Left renal pelvis (tissue), 4 donors: ENCODE measurements around the gene KRTAP12-1. TPM values are rescaled to one million over a fixed set of nuclear protein-coding genes. Genes with fewer than 3 reads are reported as not detected.
"Not testable (repeated sequence)": the region's sequence is repeated elsewhere in the genome, so short reads cannot be mapped to it uniquely, and the experiment has no call there.

ENCODE experiments used
- DNase-seq, 4 donors: peaks; one replicate each; pipeline ENCODE4 v3.0.0-alpha.2; 2013; ENCODE audit warnings: low read depth in 4 of 4, low spot score in 3 of 4
- polyA plus RNA-seq, 4 donors: library from polyadenylated mRNA; unstranded; fragments of 120-200 nt; gene quantifications; one replicate each; pipeline ENCODE4 v1.2.1, GENCODE V29; 2013; ENCODE audit not compliant: insufficient read length in 4 of 4

Gene KRTAP12-1
- polyA plus RNA-seq, 4 donors: not detected

- no peak for DNase-seq
Measured at GRCh38 chr21:44671911-44672310, 10.1 kb downstream of the KRTAP12-1 start.

GRCh38 chr21:44670642-44671432 lies 11.1 kb downstream of the KRTAP12-1 start:
- DNase-seq: no peak

DNA sequence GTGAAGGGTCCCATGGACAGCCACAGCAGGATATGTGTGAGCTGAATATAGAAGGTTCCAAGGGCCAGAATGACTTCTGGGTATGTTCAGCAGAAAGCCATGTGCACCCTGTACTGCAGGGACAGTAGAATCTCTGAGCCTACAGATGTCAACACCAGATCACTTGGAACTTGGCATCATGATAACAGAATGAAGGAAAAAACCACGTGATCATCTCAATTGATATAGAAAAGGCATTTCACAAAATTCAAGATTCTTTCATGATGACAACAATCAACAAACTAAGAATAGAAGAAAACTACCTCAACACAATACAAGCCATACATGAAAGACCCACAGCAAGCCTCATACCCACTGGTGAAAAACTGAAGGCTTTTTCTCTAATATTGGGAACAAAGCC lies 14.4 kb downstream of the KRTAP12-1 start:
- DNase-seq: no peak

DNA sequence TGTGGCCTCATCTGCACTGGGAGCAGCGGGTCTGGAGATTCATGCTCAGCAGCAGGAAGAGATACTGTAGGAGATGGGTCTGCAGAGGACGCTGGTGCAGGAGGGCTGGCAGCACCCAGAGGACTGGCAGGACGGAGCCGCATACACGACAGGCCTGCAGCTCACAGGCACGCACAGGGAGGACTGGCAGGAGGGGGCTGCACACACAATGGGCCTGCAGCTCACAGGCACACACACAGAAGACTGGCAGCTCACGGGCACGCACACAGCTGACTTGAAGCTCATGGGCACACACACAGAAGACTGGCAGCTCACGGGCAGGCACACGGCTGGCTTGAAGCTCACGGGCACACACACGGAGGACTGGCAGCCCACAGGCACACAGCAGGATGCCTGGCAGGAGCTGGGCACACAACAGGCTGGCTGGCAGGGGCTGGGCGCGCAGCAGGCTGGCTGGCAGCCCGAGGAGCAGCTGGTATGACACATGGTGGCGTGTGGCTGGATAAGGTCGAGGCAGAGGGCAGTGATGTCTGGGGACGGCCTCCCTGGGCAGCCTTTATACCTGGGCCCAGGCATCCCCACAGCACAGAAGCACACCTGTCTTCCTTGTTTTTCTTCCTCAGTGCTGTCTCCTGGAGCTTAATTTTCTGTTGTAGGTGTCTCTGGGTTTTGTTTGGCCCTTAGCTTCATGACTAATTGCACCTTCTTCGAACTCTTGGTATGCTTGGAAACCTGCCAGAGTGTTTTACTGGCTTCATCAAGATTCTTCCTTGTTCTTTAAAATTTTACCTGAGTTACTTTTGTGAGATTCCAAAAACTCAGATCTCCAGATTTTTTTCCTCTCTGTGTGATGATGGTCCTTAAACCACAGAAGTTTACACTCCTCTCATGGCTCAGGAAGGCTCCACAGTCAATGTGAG lies 15.3 kb downstream of the KRTAP12-1 start, which contains the start of gene KRTAP12-2:
TSS of gene KRTAP12-2 (minus strand) at position 527 of the 920 bp plus-strand sequence. CDS start at position 486, 41 bp downstream.
- no peak for DNase-seq

GRCh38 chr21:44664691-44665090 lies 17.3 kb downstream of the KRTAP12-1 start:
- DNase-seq: no peak

- not testable (repeated sequence) for DNase-seq
Measured at GRCh38 chr21:44661567-44661966, 20.4 kb downstream of the KRTAP12-1 start.

GRCh38 chr21:44658913-44659595 lies 22.9 kb downstream of the KRTAP12-1 start:
- no peak for DNase-seq

- no peak for DNase-seq
Measured at GRCh38 chr21:44658541-44658910, 23.4 kb downstream of the KRTAP12-1 start.

- DNase-seq: no peak
Measured at GRCh38 chr21:44657635-44658540, 24.1 kb downstream of the KRTAP12-1 start, which contains the start of gene KRTAP12-3. Gene KRTAP12-3 (plus strand): TSS chr21:44657932. CDS start chr21:44657980, 48 bp downstream.

DNA sequence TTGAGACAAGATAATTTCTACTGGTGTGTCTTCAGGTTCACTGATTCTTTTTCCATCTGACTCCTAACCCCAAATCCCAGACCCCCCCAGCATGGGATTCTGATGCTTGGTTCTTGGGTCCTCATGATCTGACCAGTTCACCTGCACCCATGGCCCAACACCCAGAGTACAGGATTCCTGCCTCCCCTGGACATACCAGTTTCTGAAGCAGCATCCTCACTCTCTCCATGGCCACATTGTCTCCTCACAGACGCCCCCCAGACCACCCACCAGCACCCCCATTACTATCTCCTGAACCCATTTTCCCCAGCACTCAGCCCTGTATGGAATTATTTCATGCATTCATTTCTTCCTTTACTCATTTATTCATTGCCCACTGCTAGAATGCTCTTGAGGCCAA lies 25.1 kb downstream of the KRTAP12-1 start:
- no peak for DNase-seq

GRCh38 chr21:44654576-44655175 lies 27.3 kb downstream of the KRTAP12-1 start, which contains the start of gene KRTAP12-4:
Gene KRTAP12-4 (minus strand): TSS chr21:44654659. CDS start chr21:44654614, 45 bp downstream.
- no peak for DNase-seq

DNA sequence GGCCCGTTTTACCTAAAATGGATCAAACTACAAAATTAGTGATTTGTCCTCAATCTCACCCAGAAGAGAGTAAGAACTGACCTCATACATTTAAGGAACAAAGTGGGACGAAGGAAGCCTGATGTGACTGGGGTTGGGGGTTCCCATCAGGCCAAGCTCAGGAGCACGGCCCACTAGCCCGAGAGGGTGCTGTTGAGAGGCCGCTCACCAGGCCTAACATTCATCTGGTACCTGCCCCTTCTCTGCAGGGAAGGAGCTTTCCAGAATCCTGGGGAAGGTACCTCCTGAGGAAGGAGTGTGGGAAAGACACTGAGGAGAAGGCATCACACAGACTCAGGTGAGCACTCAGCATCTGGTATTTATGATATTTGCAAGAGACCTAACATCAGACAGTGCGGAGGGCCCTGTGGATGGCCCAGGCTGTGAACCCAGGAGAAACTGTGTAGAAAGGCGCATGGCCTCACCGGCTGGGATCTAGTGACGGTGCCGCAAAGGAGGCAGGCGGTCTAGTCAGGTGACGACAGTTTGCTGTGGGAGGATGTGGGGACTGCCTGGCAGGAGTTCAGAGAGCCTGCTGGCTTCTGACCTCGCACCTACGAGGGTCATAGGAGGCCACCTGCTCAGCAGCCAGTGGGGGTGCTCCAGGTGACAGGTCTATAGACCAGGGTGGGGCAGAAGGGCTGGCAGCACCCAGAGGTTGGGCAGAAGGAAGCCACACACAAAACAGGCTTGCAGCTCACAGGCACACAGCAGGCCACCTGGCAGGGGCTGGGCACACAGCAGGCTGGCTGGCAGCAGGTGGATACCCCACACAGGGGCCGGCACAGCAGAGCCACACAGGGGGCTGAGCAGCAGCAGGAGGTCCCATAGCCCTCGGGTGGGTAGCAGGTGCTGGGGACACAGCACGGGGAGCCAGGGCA lies 28.0 kb downstream of the KRTAP12-1 start:
- no peak for DNase-seq

DNA sequence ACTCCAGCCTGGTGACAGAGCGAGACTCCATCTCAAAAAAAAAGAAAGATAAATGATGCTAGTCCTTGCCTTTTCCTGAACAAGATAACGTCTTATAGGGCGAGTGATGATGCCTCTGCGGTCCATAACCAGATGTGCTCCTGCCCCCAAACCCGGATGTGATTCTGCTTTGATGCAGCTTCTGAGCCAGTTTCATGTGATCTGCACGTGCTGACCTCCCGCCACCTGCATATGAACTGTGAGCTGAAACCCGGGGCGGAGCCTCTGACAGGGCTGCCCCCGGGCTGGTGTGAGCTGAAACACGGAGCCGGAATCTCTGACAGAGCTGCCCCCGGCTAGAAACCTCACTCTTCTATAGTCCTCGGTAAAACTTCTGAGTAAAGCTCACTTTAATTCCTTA lies 28.8 kb downstream of the KRTAP12-1 start:
- no peak for DNase-seq

- DNase-seq: no peak
Measured at GRCh38 chr21:44650973-44651675, 30.8 kb downstream of the KRTAP12-1 start.

DNA sequence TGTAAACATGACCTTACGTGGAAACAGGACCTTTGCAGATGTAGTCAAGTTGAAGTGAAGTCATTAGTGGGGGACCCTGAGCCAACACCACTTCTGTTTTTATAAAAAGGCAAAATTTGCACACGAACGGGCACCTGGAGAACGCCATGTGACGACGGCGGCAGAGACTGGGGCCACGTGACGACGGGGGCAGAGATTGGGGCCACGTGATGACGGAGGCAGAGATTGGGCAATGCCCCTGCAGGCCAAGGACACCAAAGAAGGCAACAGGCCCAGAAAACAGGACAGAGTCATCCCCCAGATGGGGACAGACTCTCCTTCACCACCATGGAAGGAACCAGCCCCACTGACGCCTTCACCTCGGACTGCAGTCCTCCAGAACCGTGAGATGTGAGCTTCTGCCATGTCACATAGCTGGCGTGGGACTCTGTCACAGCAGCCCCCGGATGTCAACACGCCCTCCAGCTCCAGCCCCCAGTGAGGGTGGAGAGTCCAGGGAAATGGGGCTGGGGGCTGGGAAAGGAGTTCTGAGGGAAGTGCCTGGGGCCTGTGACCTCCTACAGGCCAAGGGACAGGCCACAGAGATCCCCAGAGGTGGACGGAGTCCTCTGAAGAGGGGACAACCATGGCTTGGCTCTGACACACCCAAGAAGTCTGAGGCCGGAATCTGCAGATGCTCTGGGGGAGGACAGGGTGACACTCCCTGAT lies 31.5 kb downstream of the KRTAP12-1 start:
- no peak for DNase-seq

DNA sequence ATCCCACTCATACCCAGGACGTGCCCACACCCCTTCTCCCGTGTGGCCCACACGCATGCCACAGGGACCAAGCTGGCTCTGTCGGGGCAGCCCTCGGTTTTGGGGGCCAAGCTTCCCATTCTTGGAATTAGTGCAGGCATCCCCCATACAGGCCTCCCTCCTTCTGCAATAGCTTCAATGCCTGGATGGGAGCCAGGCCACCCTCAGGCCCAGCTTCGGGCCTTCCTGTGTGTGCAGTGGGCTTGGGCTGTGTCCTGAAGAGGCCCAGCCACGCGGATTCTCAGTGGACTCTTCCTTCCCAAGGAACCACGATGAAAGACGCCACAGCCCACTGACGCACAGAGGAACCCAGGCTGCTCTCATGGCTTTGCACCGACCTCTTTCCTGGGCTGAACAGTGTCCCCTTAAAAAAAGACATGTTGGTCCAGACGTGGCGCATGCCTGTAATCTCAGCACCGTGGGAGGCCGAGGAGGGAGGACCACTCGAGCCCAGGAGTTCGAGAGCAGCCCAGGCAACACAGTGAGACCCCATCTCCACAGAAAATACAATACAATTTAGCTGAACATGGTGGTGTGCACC lies 32.4 kb downstream of the KRTAP12-1 start:
- no peak for DNase-seq
